HG03175 (cell line): ENCODE results near the gene DAD1.

ENCODE experiments used
- ATAC-seq: cut with Tn5 transposase; IDR thresholded peaks from one replicate; pipeline ENCODE4 v1.9.1; 2021; ENCODE audit warnings: mild to moderate bottlenecking, moderate library complexity; ENCODE audit not compliant: unreplicated experiment

DAD1 gene

GRCh38 chr14:22521449-22522239 is 67.4 kb downstream of the DAD1 start:
- ATAC-seq = no peak

GRCh38 chr14:22520796-22521195 is 68.2 kb downstream of the DAD1 start:
- ATAC-seq = no peak

GRCh38 chr14:22519877-22520685 is 68.9 kb downstream of the DAD1 start:
- ATAC-seq = no peak

- ATAC-seq = no peak
Measured at GRCh38 chr14:22518073-22518472, 71.0 kb downstream of the DAD1 start.

GRCh38 chr14:22517117-22517720 is 71.8 kb downstream of the DAD1 start:
- ATAC-seq = no peak

- ATAC-seq = no peak
Measured at GRCh38 chr14:22515929-22516328, 73.1 kb downstream of the DAD1 start.
